ENCODE results near the gene LRRIQ1. TPM values are rescaled to one million over a fixed set of nuclear protein-coding genes. Genes with fewer than 3 reads are reported as not detected.

Gene LRRIQ1
- total and polyA plus RNA-seq, 2 of the 4 experiments (the other 2 are of a cell fraction), result under 0.01 to 0.05 TPM

DNA sequence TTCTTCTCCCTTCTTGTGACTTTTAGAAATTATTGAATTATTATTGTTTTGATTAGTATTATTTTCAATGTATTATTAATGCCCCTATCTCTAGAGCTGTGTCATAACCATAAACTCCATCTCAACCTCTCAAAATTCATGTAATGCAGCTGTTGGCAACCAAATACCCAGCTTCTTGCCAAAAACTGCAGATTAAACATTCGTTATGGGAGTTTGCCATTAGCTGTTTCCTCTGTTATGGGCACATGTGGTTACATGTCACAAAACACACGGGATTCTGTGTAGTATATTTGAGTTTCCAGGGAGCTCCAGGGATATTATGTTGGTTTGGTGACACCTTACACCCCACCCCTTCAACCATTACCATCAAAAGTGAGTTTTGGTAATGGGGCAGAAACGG lies 241.0 kb downstream of the LRRIQ1 start:
- no peak overlapping the region for H3K4ac ChIP-seq (ENCODE audit: low read depth, low read length)
- no peak overlapping the region for H3K23ac ChIP-seq (ENCODE audit: low read depth, low read length)
- no CpG with 5 or more reads among the region's 3 CpGs for WGBS, 2 experiments (ENCODE audit: extremely low coverage in 2 of 2, insufficient read length in 1 of 2)
- H3K27me3 ChIP-seq (ENCODE audit: control insufficient read depth, insufficient read depth, low read length), result peaks cover 64% of the 10 kb centered on the region
- H3K9me1 ChIP-seq (ENCODE audit: insufficient read depth, low read length), result no peaks in the 10 kb centered on the region
- no peak overlapping the region for H4K5ac ChIP-seq (ENCODE audit: low read depth, low read length)
- dilution Hi-C loops (cut with HindIII; ENCODE audit: low sequenced_read_pairs, unreplicated experiment) (no loop called here), in situ Hi-C loops (cut with MboI; ENCODE audit: low sequenced_read_pairs) (no loop called here), intact Hi-C loops (cut with micrococcal nuclease) (no loop called here)
- H3K4me1 ChIP-seq (ENCODE audit: control insufficient read depth, insufficient read depth, low read length), result no peaks in the 10 kb centered on the region
- ATAC-seq (ENCODE audit: low read depth) (no peak), DNase-seq (no peak)
- H3K56ac ChIP-seq (ENCODE audit: extremely low read depth, insufficient read depth, low read length), result no peak overlapping the region
- no peak overlapping the region for H3K14ac ChIP-seq (replicated peaks; ENCODE audit: low read depth, low read length)
- H2BK120ac ChIP-seq (ENCODE audit: low read depth, low read length), result no peak overlapping the region
- no peak overlapping the region for H2BK20ac ChIP-seq (ENCODE audit: low read depth, low read length)
- no peak overlapping the region for H3K9ac ChIP-seq (ENCODE audit: low read depth, low read length)
- no peak overlapping the region for H3K4me2 ChIP-seq (ENCODE audit: low read depth, low read length)
- no peak overlapping the region for H2AK9ac ChIP-seq (replicated peaks; ENCODE audit: low read depth, low read length, poor library complexity)
- H3K9me3 ChIP-seq (ENCODE audit: control insufficient read depth, insufficient read depth, low read length), result peaks cover 13% of the 10 kb centered on the region
- no peak for TF ChIP-seq BHLHE40 (IDR thresholded peaks at IDR 0.05; ENCODE audit: low read depth, low read length)
- no peak for TF ChIP-seq MAFK (IDR thresholded peaks at IDR 0.05; ENCODE audit: low read depth, low read length)
- no peak for TF ChIP-seq MAZ (IDR thresholded peaks at IDR 0.05; ENCODE audit: borderline replicate concordance, low read depth, low read length)
- TF ChIP-seq CHD1 (IDR thresholded peaks at IDR 0.05; ENCODE audit: low read depth, low read length), result no peak
- TF ChIP-seq, protein P1, sequence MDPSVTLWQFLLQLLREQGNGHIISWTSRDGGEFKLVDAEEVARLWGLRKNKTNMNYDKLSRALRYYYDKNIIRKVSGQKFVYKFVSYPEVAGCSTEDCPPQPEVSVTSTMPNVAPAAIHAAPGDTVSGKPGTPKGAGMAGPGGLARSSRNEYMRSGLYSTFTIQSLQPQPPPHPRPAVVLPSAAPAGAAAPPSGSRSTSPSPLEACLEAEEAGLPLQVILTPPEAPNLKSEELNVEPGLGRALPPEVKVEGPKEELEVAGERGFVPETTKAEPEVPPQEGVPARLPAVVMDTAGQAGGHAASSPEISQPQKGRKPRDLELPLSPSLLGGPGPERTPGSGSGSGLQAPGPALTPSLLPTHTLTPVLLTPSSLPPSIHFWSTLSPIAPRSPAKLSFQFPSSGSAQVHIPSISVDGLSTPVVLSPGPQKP (IDR thresholded peaks at IDR 0.05; ENCODE audit: borderline replicate concordance, low read depth, low read length), result no peak
- TF ChIP-seq POLR2A (IDR thresholded peaks at IDR 0.05; ENCODE audit: low read depth, low read length), result no peak
- no peak for TF ChIP-seq SMC3 (IDR thresholded peaks at IDR 0.05; ENCODE audit: low read depth, low read length)
- TF ChIP-seq RFX5 (IDR thresholded peaks at IDR 0.05; ENCODE audit: low read depth, low read length), result no peak
- TF ChIP-seq RCOR1 (IDR thresholded peaks at IDR 0.05; ENCODE audit: insufficient replicate concordance, low read length), result no peak
- TF ChIP-seq, protein P2, sequence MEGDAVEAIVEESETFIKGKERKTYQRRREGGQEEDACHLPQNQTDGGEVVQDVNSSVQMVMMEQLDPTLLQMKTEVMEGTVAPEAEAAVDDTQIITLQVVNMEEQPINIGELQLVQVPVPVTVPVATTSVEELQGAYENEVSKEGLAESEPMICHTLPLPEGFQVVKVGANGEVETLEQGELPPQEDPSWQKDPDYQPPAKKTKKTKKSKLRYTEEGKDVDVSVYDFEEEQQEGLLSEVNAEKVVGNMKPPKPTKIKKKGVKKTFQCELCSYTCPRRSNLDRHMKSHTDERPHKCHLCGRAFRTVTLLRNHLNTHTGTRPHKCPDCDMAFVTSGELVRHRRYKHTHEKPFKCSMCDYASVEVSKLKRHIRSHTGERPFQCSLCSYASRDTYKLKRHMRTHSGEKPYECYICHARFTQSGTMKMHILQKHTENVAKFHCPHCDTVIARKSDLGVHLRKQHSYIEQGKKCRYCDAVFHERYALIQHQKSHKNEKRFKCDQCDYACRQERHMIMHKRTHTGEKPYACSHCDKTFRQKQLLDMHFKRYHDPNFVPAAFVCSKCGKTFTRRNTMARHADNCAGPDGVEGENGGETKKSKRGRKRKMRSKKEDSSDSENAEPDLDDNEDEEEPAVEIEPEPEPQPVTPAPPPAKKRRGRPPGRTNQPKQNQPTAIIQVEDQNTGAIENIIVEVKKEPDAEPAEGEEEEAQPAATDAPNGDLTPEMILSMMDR (conservative IDR thresholded peaks at IDR 0.05; ENCODE audit: low read depth, low read length), result no peak
- no peak for TF ChIP-seq CEBPB (IDR thresholded peaks at IDR 0.05; ENCODE audit: low read depth, low read length)
- no peak for TF ChIP-seq NFE2L2 (IDR thresholded peaks at IDR 0.05; ENCODE audit: low read depth, low read length)
- no peak for TF ChIP-seq FOS (IDR thresholded peaks at IDR 0.05; ENCODE audit: low read depth, low read length)
- no peak for TF ChIP-seq RAD21 (IDR thresholded peaks at IDR 0.05; ENCODE audit: low read length)
- no TSS peak for BruUV-seq (replicated peaks)
- no peak overlapping the region for H2AFZ ChIP-seq (replicated peaks; ENCODE audit: low read length, poor library complexity)
- no peaks in the 10 kb centered on the region for H3K79me1 ChIP-seq (ENCODE audit: low read depth in 1 of 2, low read length in 2 of 2)
- H4K20me1 ChIP-seq (ENCODE audit: insufficient read depth, low read length), result no peaks in the 10 kb centered on the region
- H3K27ac ChIP-seq (ENCODE audit: insufficient read depth, low read length), result no peak overlapping the region
- H2BK5ac ChIP-seq (ENCODE audit: low read depth, low read length, poor library complexity, severe bottlenecking), result no peak overlapping the region
- no peak overlapping the region for H2AK5ac ChIP-seq (ENCODE audit: low read depth, low read length)
- no peak overlapping the region for H3K4me3 ChIP-seq (ENCODE audit: insufficient read depth, low read depth, low read length)
- ChIA-PET POLR2A (ENCODE audit: unreplicated experiment) (no interaction called here), CTCF (interaction anchor here (1.0 to 1.2 kb wide), 2 partner anchors 12 to 21 kb away, joined by 3 read pairs; no protein-coding TSS in a partner anchor)
- no peak overlapping the region for H4K91ac ChIP-seq (ENCODE audit: insufficient read depth, low read depth, low read length)
- no peak overlapping the region for H3K18ac ChIP-seq (ENCODE audit: low read depth, low read length)
- no peak overlapping the region for H2BK15ac ChIP-seq (ENCODE audit: low read depth, low read length)
- no peaks in the 10 kb centered on the region for H3K36me3 ChIP-seq (ENCODE audit: control insufficient read depth, insufficient read depth, low read length)
- H4K8ac ChIP-seq (ENCODE audit: low read depth in 2 of 2, low read length in 2 of 2), result no peak overlapping the region
